GM12801 (cell line): ENCODE measurements around the gene MAD1L1.

ENCODE experiments used
- CTCF ChIP-seq: IDR thresholded peaks from one replicate; pipeline ENCODE4 v1.5.1; 2011; ENCODE audit warnings: control low read depth; ENCODE audit not compliant: insufficient read length; ENCODE audit errors: extremely low read depth

Gene MAD1L1

DNA sequence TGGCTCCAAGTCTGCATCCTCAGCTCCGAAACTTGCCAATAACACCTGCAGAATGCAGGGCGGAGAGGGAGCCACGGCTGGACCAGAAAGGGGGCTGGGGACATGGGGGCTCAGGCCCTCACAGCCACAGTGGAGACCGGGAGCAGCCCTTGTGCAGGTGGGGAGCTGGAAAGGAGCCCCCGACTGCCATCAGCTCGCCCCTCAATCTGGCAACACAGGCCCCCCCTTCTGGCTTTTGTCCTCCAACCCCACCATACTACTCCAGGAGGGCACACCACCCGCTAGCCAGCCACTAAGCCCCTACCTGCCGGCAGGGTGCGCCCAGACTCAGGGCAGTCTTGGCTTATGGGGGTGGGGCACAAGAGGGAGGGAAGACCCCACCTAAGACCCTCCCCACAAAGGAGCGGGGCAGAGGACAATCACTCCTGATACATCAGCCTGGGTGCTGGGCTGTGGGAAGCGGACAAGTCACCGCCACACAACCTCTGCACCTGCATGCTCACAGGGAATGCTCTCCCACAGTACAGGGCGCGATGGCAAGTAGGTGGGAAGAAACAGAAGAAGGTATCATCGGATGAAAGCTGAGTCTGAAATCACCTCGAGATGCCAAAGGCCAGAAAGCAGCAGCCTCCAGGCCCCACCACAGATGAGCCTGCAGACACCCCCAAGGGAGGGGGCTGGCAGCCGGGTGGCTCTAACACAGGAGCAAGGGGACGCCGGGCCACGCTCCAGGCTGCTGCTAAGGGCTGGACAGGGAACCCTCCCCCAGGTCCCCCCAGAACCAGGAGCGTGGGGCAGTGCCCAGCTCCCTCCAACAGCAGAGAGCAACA is 297.4 kb downstream of the MAD1L1 start:
- no peak for TF ChIP-seq CTCF

DNA sequence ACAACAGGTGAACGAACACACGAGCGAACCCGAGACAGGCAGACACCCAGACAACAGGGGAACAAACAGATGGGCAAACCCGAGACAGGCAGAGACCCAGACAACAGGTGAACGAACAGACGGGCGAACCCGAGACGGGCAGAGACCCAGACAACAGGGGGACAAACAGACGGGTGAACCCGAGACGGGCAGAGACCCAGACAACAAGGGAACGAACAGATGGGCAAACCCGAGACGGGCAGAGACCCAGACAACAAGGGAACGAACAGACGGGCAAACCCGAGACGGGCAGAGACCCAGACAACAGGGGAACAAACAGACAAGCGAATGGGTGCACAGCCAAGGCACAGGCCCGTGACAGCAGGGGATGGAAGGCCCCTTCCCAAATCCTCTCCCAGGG is 298.0 kb downstream of the MAD1L1 start:
- no peak for TF ChIP-seq CTCF

DNA sequence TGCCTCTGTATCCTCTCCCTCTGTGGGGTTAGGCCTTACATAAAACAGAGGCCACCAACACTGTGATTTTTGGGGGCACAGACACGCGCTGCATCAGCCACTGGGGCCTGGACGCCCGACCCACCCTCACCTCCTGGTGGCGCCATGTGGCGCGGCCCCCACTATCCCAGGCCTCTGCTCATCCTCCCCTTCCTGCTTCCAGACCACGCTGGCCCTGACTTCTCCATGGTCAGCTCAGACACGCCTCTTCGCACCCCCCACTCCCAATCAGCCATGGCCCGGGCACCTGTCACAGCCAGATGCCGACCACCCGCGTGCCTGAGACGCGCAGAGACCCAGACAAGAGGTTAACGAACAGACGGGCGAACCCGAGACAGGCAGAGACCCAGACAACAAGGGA is 298.7 kb downstream of the MAD1L1 start:
- TF ChIP-seq CTCF = no peak

- no peak for TF ChIP-seq CTCF
Measured at GRCh38 chr7:1933066-1933750, 299.5 kb downstream of the MAD1L1 start.

- TF ChIP-seq CTCF = no peak
Measured at GRCh38 chr7:1931951-1932270, 300.8 kb downstream of the MAD1L1 start.

DNA sequence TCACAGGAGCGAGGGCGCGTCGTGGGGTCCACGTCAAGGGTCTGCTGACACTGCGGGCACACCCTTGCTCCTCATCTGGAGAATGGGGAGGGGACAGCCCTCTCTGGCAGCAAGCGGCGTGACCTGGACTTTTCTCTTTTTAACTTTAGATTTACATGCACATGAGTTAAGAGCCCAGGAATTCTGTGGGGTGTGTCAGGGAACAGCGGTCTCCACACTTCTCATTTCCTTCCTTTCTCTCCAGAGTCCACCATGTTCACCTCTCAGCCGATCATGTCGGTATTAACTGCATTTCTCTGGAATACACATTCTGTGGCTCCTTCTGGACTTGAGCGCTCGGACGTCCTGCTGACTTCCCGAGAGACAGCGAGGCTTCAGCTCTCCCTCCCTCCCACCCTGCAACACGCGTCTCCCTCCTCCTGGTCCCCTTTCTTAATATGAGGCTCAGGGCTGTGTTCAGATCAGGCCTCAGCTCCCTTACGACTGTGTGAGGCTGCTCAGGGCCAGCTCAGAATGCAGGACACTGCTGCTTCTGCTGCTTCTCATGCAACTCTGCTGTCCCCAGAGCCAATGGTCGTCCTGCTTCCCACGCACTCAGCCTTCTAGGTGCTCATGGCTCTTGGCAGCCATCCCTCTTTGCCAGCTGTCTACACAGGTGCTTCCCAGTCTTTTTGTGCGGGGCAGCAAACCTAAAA is 301.3 kb downstream of the MAD1L1 start:
- TF ChIP-seq CTCF = no peak

GRCh38 chr7:1930381-1931065 is 302.2 kb downstream of the MAD1L1 start:
- no peak for TF ChIP-seq CTCF
